Neural progenitor cell (in vitro differentiated cells): Measurements from ENCODE around the gene RPS16. TPM values are rescaled to one million over a fixed set of nuclear protein-coding genes. Genes with fewer than 3 reads are reported as not detected.

Source experiments
- DNase-seq: peaks from one replicate; pipeline ENCODE4 v3.0.0-alpha.2; 2016; ENCODE audit warnings: low spot score
- H2AFZ ChIP-seq: fragments of 200-600 bp; sonication (generic); replicated peaks from 2 replicates; pipeline ENCODE4 v1.6.1; 2016; ENCODE audit warnings: antibody characterized with exemption
- H3F3A ChIP-seq: fragments of 200-600 bp; sonication (generic); 2 replicates; pipeline ENCODE4 v1.6.1; 2016; ENCODE audit warnings: antibody characterized with exemption, low read depth
- H3K27ac ChIP-seq: fragments of 200-600 bp; sonication (generic); 2 replicates; pipeline ENCODE4 v1.5.1; 2016; ENCODE audit warnings: mild to moderate bottlenecking
- H3K27me3 ChIP-seq: fragments of 200-600 bp; sonication (generic); 2 replicates; pipeline ENCODE4 v1.6.1; 2016; ENCODE audit warnings: mild to moderate bottlenecking, moderate library complexity
- H3K36me3 ChIP-seq: fragments of 200-600 bp; sonication (generic); 2 replicates; pipeline ENCODE4 v1.5.1; 2016
- H3K4me1 ChIP-seq: fragments of 200-600 bp; sonication (generic); 2 replicates; pipeline ENCODE4 v1.6.1; 2016; ENCODE audit warnings: mixed run types
- H3K4me2 ChIP-seq: fragments of 200-600 bp; sonication (generic); 2 replicates; pipeline ENCODE4 v1.6.1; 2016
- H3K4me3 ChIP-seq: fragments of 200-600 bp; sonication (generic); 2 replicates; pipeline ENCODE4 v1.5.1; 2016
- H3K79me2 ChIP-seq: fragments of 200-600 bp; sonication (generic); 2 replicates; pipeline ENCODE4 v1.6.1; 2016; ENCODE audit warnings: low read depth
- H3K9ac ChIP-seq: fragments of 200-600 bp; sonication (generic); 2 replicates; pipeline ENCODE4 v1.6.1; 2016
- H3K9me3 ChIP-seq: fragments of 200-600 bp; sonication (generic); 2 replicates; pipeline ENCODE4 v1.5.1; 2016; ENCODE audit warnings: low read depth
- H4K20me1 ChIP-seq: fragments of 200-600 bp; sonication (generic); 2 replicates; pipeline ENCODE4 v1.6.1; 2016; ENCODE audit warnings: low read depth
- H3K27ac Mint-ChIP-seq: 3 replicates; pipeline ENCODE4 v1.8.0; 2021; ENCODE audit warnings: mixed read lengths
- H3K27me3 Mint-ChIP-seq: 2 replicates; pipeline ENCODE4 v1.8.0; 2022; ENCODE audit warnings: low read depth, mild to moderate bottlenecking, inconsistent platforms, moderate library complexity, mixed read lengths; ENCODE audit not compliant: insufficient read depth
- H3K36me3 Mint-ChIP-seq: 3 replicates; pipeline ENCODE4 v1.8.0; 2021; ENCODE audit warnings: mixed read lengths
- H3K4me1 Mint-ChIP-seq: 3 replicates; pipeline ENCODE4 v1.8.0; 2021; ENCODE audit warnings: mixed read lengths
- H3K4me3 Mint-ChIP-seq: 3 replicates; pipeline ENCODE4 v1.8.0; 2021; ENCODE audit warnings: mild to moderate bottlenecking, moderate library complexity, mixed read lengths
- H3K9me3 Mint-ChIP-seq: 3 replicates; pipeline ENCODE4 v1.8.0; 2020; ENCODE audit warnings: mixed read lengths
- CTCF ChIP-seq: fragments of 200-600 bp; sonication (generic); IDR thresholded peaks from 2 replicates; pipeline ENCODE4 v1.5.1; 2017; ENCODE audit warnings: antibody characterized with exemption, mild to moderate bottlenecking
- EZH2 ChIP-seq: fragments of 200-600 bp; sonication (generic); IDR thresholded peaks from 2 replicates; pipeline ENCODE4 v1.6.1; 2017; ENCODE audit warnings: antibody characterized with exemption, mild to moderate bottlenecking, moderate library complexity
- EZH2phosphoT487 ChIP-seq: fragments of 200-600 bp; sonication (generic); IDR thresholded peaks from 2 replicates; pipeline ENCODE4 v1.6.1; 2017; ENCODE audit warnings: antibody characterized with exemption
- total RNA-seq: library from RNA; depleted of rRNA; stranded (reverse); fragments of >200 nt; gene quantifications from 2 replicates; pipeline ENCODE4 v1.2.3, GENCODE V29; 2015; ENCODE audit warnings: low replicate concordance

The RPS16 gene
- total RNA-seq, 1 donor from 2014 or later, result 94.8 TPM

- Histone ChIP-seq H3K27ac (no peak overlapping the region), H3F3A (peaks cover 45% of the 10 kb centered on the region), H3K9me3 (no peaks in the 10 kb centered on the region), H3K4me3 (no peak overlapping the region), H3K79me2 (peaks cover 2% of the 10 kb centered on the region), H3K4me2 (no peak overlapping the region), H4K20me1 (peaks cover 9% of the 10 kb centered on the region), H3K4me1 (peaks cover 4% of the 10 kb centered on the region), H3K36me3 (no peaks in the 10 kb centered on the region), H3K27me3 (no peaks in the 10 kb centered on the region), H3K9ac (no peak overlapping the region), H2AFZ (no peak overlapping the region)
- Mint-ChIP-seq H3K27ac (peak overlapping the region; percentile 53), H3K9me3 (no peaks in the 10 kb centered on the region), H3K27me3 (peaks cover 6% of the 10 kb centered on the region), H3K36me3 (peaks cover 13% of the 10 kb centered on the region), H3K4me3 (no peak overlapping the region), H3K4me1 (peaks cover 24% of the 10 kb centered on the region)
- no peak for TF ChIP-seq EZH2
- TF ChIP-seq EZH2phosphoT487, result no peak
- TF ChIP-seq CTCF, result no peak
- no peak for DNase-seq
These were observed 37.4 kb downstream of the RPS16 start for GRCh38 chr19:39398297-39398864.

GRCh38 chr19:39397360-39398296 lies 38.1 kb downstream of the RPS16 start:
- Histone ChIP-seq H3K4me1 (peaks cover 4% of the 10 kb centered on the region), H3F3A (peaks cover 38% of the 10 kb centered on the region), H4K20me1 (peaks cover 10% of the 10 kb centered on the region), H3K36me3 (no peaks in the 10 kb centered on the region), H3K4me3 (no peak overlapping the region), H3K27me3 (no peaks in the 10 kb centered on the region), H3K79me2 (peaks cover 8% of the 10 kb centered on the region), H3K9me3 (no peaks in the 10 kb centered on the region), H3K4me2 (no peak overlapping the region), H3K9ac (no peak overlapping the region), H2AFZ (no peak overlapping the region), H3K27ac (no peak overlapping the region)
- DNase-seq, result peak; percentile 89
- TF ChIP-seq CTCF, result peak; percentile 87
- no peak for TF ChIP-seq EZH2phosphoT487
- no peak for TF ChIP-seq EZH2
- H3K9me3 Mint-ChIP-seq, result no peaks in the 10 kb centered on the region
- H3K27me3 Mint-ChIP-seq, result peaks cover 6% of the 10 kb centered on the region
- H3K4me3 Mint-ChIP-seq, result no peak overlapping the region
- H3K27ac Mint-ChIP-seq, result peak overlapping the region; percentile 53
- H3K36me3 Mint-ChIP-seq, result peaks cover 15% of the 10 kb centered on the region
- H3K4me1 Mint-ChIP-seq, result peaks cover 21% of the 10 kb centered on the region

- peaks cover 16% of the 10 kb centered on the region for H3K4me1 Mint-ChIP-seq
These were observed 44.9 kb downstream of the RPS16 start, which contains the start of the genes MED29 and PAF1 for GRCh38 chr19:39390751-39391437. Gene MED29 (plus strand): TSS chr19:39391378. CDS start chr19:39391423, 45 bp downstream. Gene PAF1 (minus strand): TSS chr19:39391106. CDS start chr19:39390864, 242 bp downstream.

More at GRCh38 chr19:39390751-39391437, 44.9 kb downstream of the RPS16 start, which contains the start of the genes MED29 and PAF1:
- H3K9me3 ChIP-seq, result no peaks in the 10 kb centered on the region
- no peak for TF ChIP-seq EZH2
- TF ChIP-seq EZH2phosphoT487, result no peak
- TF ChIP-seq CTCF, result peak; percentile 17
- H2AFZ ChIP-seq, result peak within 1 kb of the TSS; percentile 74
- no peaks in the 10 kb centered on the region for H3K36me3 ChIP-seq
- H3K27me3 Mint-ChIP-seq, result peaks cover 5% of the 10 kb centered on the region
- H3K36me3 Mint-ChIP-seq, result peaks cover 27% of the 10 kb centered on the region
- no peaks in the 10 kb centered on the region for H3K27me3 ChIP-seq
- H3K27ac Mint-ChIP-seq, result peak within 1 kb of the TSS; percentile 99
- H3K4me3 Mint-ChIP-seq, result peak within 1 kb of the TSS; percentile 99
- peaks cover 32% of the 10 kb centered on the region for H3K79me2 ChIP-seq
- peaks cover 14% of the 10 kb centered on the region for H4K20me1 ChIP-seq
- H3K4me3 ChIP-seq, result peak within 1 kb of the TSS; percentile 98
- peaks cover 27% of the 10 kb centered on the region for H3F3A ChIP-seq
- peak within 1 kb of the TSS; percentile 82 for H3K4me2 ChIP-seq
- no peaks in the 10 kb centered on the region for H3K9me3 Mint-ChIP-seq
- peak within 1 kb of the TSS; percentile 88 for H3K9ac ChIP-seq
- peak within 1 kb of the TSS; percentile 97 for H3K27ac ChIP-seq
- peak; percentile 99 for DNase-seq
- peaks cover 5% of the 10 kb centered on the region for H3K4me1 ChIP-seq
